ENCODE results near the gene INO80C.

GRCh38 chr18:35460736-35461161 lies 37.0 kb downstream of the INO80C start:
- TF ChIP-seq EP300 (IDR thresholded peaks at IDR 0.05) (no peak), CTCF (IDR thresholded peaks at IDR 0.05) (no peak)

Measured in tibial nerve (tissue), 4 donors.